Gastroesophageal sphincter (tissue), 4 donors: Measurements from ENCODE around the gene MKI67. TPM values are rescaled to one million over a fixed set of nuclear protein-coding genes. Genes with fewer than 3 reads are reported as not detected.

Experiments used
- ATAC-seq: fragments of 150-250 bp; one replicate; pipeline ENCODE4 v1.9.1; 2016; ENCODE audit warnings: mild to moderate bottlenecking, moderate library complexity
- H3K27ac ChIP-seq, 4 donors: fragments of 200-600 bp; sonication (generic) in 3 of 4; 1 replicate in 3 of 4; 2 replicates in 1 of 4; pipeline ENCODE4 v1.5.1; 2016 to 2019
- H3K27me3 ChIP-seq: fragments of 200-600 bp; sonication (generic); one replicate; pipeline ENCODE4 v1.5.1; 2019
- H3K36me3 ChIP-seq, 2 donors: fragments of 200-600 bp; sonication (generic); one replicate each; pipeline ENCODE4 v1.5.1; 2019; ENCODE audit warnings: control low read depth in 1 of 2
- H3K4me1 ChIP-seq, 3 donors: fragments of 200-600 bp; sonication (generic); 1 replicate in 2 of 3; 2 replicates in 1 of 3; pipeline ENCODE4 v1.5.1; 2016 to 2019; ENCODE audit warnings: control low read depth in 2 of 3
- H3K4me3 ChIP-seq, 2 donors: fragments of 200-600 bp; sonication (generic); one replicate each; pipeline ENCODE4 v1.5.1; 2019; ENCODE audit warnings: mild to moderate bottlenecking in 1 of 2, moderate library complexity in 1 of 2
- H3K9me3 ChIP-seq, 3 donors: fragments of 200-600 bp; sonication (generic); one replicate each; pipeline ENCODE4 v1.5.1; 2017 to 2019; ENCODE audit warnings: control low read depth in 2 of 3
- EP300 ChIP-seq: sonication (generic); formaldehyde crosslinking; IDR thresholded peaks from one replicate; pipeline ENCODE4 v1.6.1; 2017; ENCODE audit warnings: antibody characterized with exemption, mild to moderate bottlenecking
- POLR2A ChIP-seq, 2 donors: fragments of 450-650 bp; IDR thresholded peaks; one replicate each; pipeline ENCODE4 v1.6.1; 2017; ENCODE audit warnings: antibody characterized with exemption in 2 of 2, mild to moderate bottlenecking in 2 of 2, moderate library complexity in 1 of 2
- POLR2AphosphoS5 ChIP-seq: sonication (generic); formaldehyde crosslinking; IDR thresholded peaks from one replicate; pipeline ENCODE4 v1.6.1; 2017; ENCODE audit warnings: antibody characterized with exemption
- WGBS, 2 donors: methylation state at CpG; one replicate each; pipeline ENCODE4 v1.1.5; 2018; ENCODE audit warnings: low coverage in 1 of 2; 5-methylcytosine and 5-hydroxymethylcytosine counted together
- total RNA-seq, 4 donors: library from RNA; depleted of rRNA; stranded (reverse); fragments of >200 nt; gene quantifications; one replicate each; pipeline ENCODE4 v1.1.0, GENCODE V29; 2016
- TF ChIP-seq, protein P1 (sequence below), 4 experiments: fragments of 200-600 bp in 2 of 4; fragments of 450-650 bp in 2 of 4; sonication (generic) in 1 of 4; IDR thresholded peaks; one replicate each; pipeline ENCODE4 v1.5.1; 2017 to 2019; ENCODE audit warnings: antibody characterized with exemption in 4 of 4, mild to moderate bottlenecking in 2 of 4, moderate library complexity in 2 of 4

MKI67 gene
- total RNA-seq, 4 donors from 2014 or later: 0.31 to 1.9 (median 0.70) TPM

GRCh38 chr10:128156999-128157755 is 31.0 kb upstream of the MKI67 start:
- WGBS, 2 donors: 53 to 54% methylated on average over 4 to 7 of the region's 9 CpGs

GRCh38 chr10:128152741-128153580 is 26.7 kb upstream of the MKI67 start:
- Histone ChIP-seq H3K4me1 (peaks cover 0 to 13% (median 0%) of the 10 kb centered on the region in 3 donors), H3K27ac (no peak overlapping the region), H3K9me3 (no peaks in the 10 kb centered on the region), H3K4me3 (no peak overlapping the region), H3K27me3 (peaks cover 76% of the 10 kb centered on the region), H3K36me3 (no peaks in the 10 kb centered on the region)
- TF ChIP-seq EP300 (no peak), POLR2AphosphoS5 (no peak), POLR2A (IDR thresholded peaks at IDR 0.05) (no peak)
- TF ChIP-seq, protein P1, sequence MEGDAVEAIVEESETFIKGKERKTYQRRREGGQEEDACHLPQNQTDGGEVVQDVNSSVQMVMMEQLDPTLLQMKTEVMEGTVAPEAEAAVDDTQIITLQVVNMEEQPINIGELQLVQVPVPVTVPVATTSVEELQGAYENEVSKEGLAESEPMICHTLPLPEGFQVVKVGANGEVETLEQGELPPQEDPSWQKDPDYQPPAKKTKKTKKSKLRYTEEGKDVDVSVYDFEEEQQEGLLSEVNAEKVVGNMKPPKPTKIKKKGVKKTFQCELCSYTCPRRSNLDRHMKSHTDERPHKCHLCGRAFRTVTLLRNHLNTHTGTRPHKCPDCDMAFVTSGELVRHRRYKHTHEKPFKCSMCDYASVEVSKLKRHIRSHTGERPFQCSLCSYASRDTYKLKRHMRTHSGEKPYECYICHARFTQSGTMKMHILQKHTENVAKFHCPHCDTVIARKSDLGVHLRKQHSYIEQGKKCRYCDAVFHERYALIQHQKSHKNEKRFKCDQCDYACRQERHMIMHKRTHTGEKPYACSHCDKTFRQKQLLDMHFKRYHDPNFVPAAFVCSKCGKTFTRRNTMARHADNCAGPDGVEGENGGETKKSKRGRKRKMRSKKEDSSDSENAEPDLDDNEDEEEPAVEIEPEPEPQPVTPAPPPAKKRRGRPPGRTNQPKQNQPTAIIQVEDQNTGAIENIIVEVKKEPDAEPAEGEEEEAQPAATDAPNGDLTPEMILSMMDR (IDR thresholded peaks at IDR 0.05): no peak
- 0 to 34% methylated on average over 1 to 7 of the region's 13 CpGs for WGBS, 2 donors
- ATAC-seq: no peak

More at GRCh38 chr10:128156999-128157755, 31.0 kb upstream of the MKI67 start:
- H3K4me3 ChIP-seq: no peak overlapping the region
- no peak overlapping the region for H3K27ac ChIP-seq
- TF ChIP-seq, protein P1 (IDR thresholded peaks at IDR 0.05): no peak
- TF ChIP-seq POLR2A (IDR thresholded peaks at IDR 0.05) (no peak), EP300 (no peak), POLR2AphosphoS5 (no peak)
- H3K36me3 ChIP-seq: no peaks in the 10 kb centered on the region
- H3K27me3 ChIP-seq: peaks cover 46% of the 10 kb centered on the region
- no peaks in the 10 kb centered on the region for H3K4me1 ChIP-seq
- no peak for ATAC-seq
- H3K9me3 ChIP-seq: no peaks in the 10 kb centered on the region

- ATAC-seq: no peak
- TF ChIP-seq, protein P1 (IDR thresholded peaks at IDR 0.05): no peak
- TF ChIP-seq EP300 (no peak), POLR2AphosphoS5 (no peak), POLR2A (IDR thresholded peaks at IDR 0.05) (no peak)
- no peak overlapping the region for H3K4me3 ChIP-seq
- H3K4me1 ChIP-seq: peaks cover 0 to 13% (median 0%) of the 10 kb centered on the region in 3 donors
- H3K27ac ChIP-seq: no peak overlapping the region
- no peaks in the 10 kb centered on the region for H3K9me3 ChIP-seq
- H3K36me3 ChIP-seq: no peaks in the 10 kb centered on the region
- peaks cover 85% of the 10 kb centered on the region for H3K27me3 ChIP-seq
- WGBS, 2 donors: 81 to 87% methylated on average over 8 of the region's 8 CpGs
Observed at GRCh38 chr10:128151031-128151430, 24.8 kb upstream of the MKI67 start.

GRCh38 chr10:128150561-128150960 is 24.3 kb upstream of the MKI67 start:
- TF ChIP-seq POLR2AphosphoS5 (no peak), EP300 (no peak), POLR2A (IDR thresholded peaks at IDR 0.05) (no peak)
- TF ChIP-seq, protein P1 (IDR thresholded peaks at IDR 0.05): no peak
- ATAC-seq: no peak
- Histone ChIP-seq H3K4me3 (peak overlapping the region in 1 of 2 donors; percentile 38), H3K4me1 (peaks cover 0 to 13% (median 0%) of the 10 kb centered on the region in 3 donors), H3K36me3 (no peaks in the 10 kb centered on the region), H3K27ac (no peak overlapping the region), H3K9me3 (no peaks in the 10 kb centered on the region), H3K27me3 (peaks cover 85% of the 10 kb centered on the region)
- 69 to 71% methylated on average over 9 to 15 of the region's 20 CpGs for WGBS, 2 donors
